Measurements from ENCODE around the gene KLHL26.

GRCh38 chr19:18617562-18617961 lies 19.3 kb upstream of the KLHL26 start:
- TF ChIP-seq POLR2A (IDR thresholded peaks at IDR 0.05; ENCODE audit: low read length) (no peak), GATA1 (IDR thresholded peaks at IDR 0.05; ENCODE audit: low read depth, low read length) (no peak)

Data from erythroblast (primary cell).